Ovary (tissue), 3 donors: ENCODE measurements around the gene TRPM5.

ENCODE experiments used
- POLR2A ChIP-seq: fragments of 450-650 bp; IDR thresholded peaks from one replicate; pipeline ENCODE4 v1.6.1; 2017; ENCODE audit warnings: antibody characterized with exemption, mild to moderate bottlenecking, moderate library complexity
- TF ChIP-seq, protein P1 (sequence below), 3 donors: fragments of 450-650 bp in 2 of 3; fragments of 200-600 bp in 1 of 3; IDR thresholded peaks; one replicate each; pipeline versions ENCODE4 v1.5.1 to v1.8.0; 2016 to 2022; ENCODE audit warnings: antibody characterized with exemption in 3 of 3, mild to moderate bottlenecking in 1 of 3
- donor health status: DM: no; HTN: no; CAD: no.

DNA sequence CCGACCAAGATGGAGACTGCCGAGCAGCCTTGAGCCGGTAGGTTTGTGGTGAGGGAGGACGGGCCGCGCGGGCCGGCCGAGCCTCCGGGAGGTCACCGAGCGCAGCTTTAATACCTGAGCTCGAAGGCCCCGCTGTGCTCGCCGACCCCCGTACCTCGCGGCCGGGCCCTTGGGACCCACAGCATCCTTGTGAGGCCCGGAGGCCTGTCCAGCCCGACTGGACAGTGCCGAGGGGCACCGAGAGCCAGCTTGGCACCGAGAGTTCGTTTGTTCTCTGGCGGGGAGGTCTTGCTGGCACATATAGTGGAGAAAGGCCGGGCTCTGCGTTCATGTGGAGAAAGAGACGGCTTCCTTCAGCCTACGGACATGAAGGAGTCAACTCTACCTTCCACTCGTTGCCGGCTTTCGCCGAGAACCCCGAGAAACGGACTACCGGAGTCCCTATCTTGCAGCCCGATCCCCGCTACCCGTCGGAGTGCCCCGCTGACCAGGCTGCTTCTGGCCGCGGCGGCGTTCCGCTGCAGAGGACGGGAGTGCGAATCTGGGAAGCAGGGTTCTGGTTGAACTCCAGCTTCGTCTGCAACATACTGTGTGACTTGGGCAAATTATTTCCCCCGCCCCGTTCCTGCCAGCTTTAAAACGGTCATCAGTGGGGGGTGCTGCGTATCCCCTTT is 43.4 kb downstream of the TRPM5 start:
- TF ChIP-seq, protein P1, sequence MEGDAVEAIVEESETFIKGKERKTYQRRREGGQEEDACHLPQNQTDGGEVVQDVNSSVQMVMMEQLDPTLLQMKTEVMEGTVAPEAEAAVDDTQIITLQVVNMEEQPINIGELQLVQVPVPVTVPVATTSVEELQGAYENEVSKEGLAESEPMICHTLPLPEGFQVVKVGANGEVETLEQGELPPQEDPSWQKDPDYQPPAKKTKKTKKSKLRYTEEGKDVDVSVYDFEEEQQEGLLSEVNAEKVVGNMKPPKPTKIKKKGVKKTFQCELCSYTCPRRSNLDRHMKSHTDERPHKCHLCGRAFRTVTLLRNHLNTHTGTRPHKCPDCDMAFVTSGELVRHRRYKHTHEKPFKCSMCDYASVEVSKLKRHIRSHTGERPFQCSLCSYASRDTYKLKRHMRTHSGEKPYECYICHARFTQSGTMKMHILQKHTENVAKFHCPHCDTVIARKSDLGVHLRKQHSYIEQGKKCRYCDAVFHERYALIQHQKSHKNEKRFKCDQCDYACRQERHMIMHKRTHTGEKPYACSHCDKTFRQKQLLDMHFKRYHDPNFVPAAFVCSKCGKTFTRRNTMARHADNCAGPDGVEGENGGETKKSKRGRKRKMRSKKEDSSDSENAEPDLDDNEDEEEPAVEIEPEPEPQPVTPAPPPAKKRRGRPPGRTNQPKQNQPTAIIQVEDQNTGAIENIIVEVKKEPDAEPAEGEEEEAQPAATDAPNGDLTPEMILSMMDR (IDR thresholded peaks at IDR 0.05): no peak
- TF ChIP-seq POLR2A: peak; percentile 53
